ENCODE results near the gene MAP7D3.

DNA sequence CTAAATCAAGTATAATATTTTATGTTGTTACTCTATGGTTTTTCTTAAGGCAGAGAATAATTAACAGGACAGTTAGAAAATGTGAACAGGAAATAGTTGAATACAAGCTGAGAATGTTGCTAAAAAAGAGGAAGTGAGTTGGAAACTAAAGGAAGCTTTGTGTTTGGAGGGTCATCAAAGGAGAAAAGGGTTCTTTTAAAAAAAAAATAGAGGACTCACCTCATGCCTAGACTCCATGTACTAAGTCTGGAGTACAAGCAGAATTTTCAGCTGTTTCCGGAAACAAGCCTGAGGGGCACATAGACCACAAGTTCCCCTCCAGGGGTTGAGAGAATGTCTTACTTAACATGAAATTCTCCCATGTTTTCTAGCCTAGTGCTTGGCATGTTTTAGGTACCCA is 20.1 kb upstream of the MAP7D3 start:
- no peak for TF ChIP-seq RAD21 (IDR thresholded peaks at IDR 0.05; ENCODE audit: low read depth)
- TF ChIP-seq POLR2A (IDR thresholded peaks at IDR 0.05; ENCODE audit: borderline replicate concordance, extremely low read depth, insufficient read depth, insufficient read length) = no peak
- TF ChIP-seq, protein P1, sequence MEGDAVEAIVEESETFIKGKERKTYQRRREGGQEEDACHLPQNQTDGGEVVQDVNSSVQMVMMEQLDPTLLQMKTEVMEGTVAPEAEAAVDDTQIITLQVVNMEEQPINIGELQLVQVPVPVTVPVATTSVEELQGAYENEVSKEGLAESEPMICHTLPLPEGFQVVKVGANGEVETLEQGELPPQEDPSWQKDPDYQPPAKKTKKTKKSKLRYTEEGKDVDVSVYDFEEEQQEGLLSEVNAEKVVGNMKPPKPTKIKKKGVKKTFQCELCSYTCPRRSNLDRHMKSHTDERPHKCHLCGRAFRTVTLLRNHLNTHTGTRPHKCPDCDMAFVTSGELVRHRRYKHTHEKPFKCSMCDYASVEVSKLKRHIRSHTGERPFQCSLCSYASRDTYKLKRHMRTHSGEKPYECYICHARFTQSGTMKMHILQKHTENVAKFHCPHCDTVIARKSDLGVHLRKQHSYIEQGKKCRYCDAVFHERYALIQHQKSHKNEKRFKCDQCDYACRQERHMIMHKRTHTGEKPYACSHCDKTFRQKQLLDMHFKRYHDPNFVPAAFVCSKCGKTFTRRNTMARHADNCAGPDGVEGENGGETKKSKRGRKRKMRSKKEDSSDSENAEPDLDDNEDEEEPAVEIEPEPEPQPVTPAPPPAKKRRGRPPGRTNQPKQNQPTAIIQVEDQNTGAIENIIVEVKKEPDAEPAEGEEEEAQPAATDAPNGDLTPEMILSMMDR (IDR thresholded peaks at IDR 0.05 in 2 of 3, conservative IDR thresholded peaks at IDR 0.05 in 1 of 3; ENCODE audit: borderline replicate concordance in 1 of 3, insufficient read depth in 1 of 3, low read depth in 2 of 3, low read length in 2 of 3) = no peak
- TF ChIP-seq, protein P2, sequence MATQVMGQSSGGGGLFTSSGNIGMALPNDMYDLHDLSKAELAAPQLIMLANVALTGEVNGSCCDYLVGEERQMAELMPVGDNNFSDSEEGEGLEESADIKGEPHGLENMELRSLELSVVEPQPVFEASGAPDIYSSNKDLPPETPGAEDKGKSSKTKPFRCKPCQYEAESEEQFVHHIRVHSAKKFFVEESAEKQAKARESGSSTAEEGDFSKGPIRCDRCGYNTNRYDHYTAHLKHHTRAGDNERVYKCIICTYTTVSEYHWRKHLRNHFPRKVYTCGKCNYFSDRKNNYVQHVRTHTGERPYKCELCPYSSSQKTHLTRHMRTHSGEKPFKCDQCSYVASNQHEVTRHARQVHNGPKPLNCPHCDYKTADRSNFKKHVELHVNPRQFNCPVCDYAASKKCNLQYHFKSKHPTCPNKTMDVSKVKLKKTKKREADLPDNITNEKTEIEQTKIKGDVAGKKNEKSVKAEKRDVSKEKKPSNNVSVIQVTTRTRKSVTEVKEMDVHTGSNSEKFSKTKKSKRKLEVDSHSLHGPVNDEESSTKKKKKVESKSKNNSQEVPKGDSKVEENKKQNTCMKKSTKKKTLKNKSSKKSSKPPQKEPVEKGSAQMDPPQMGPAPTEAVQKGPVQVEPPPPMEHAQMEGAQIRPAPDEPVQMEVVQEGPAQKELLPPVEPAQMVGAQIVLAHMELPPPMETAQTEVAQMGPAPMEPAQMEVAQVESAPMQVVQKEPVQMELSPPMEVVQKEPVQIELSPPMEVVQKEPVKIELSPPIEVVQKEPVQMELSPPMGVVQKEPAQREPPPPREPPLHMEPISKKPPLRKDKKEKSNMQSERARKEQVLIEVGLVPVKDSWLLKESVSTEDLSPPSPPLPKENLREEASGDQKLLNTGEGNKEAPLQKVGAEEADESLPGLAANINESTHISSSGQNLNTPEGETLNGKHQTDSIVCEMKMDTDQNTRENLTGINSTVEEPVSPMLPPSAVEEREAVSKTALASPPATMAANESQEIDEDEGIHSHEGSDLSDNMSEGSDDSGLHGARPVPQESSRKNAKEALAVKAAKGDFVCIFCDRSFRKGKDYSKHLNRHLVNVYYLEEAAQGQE (IDR thresholded peaks at IDR 0.05; ENCODE audit: low read depth) = no peak
- TF ChIP-seq EZH2 (IDR thresholded peaks at IDR 0.05) = no peak
- no peak for TF ChIP-seq ZBTB33 (IDR thresholded peaks at IDR 0.05; ENCODE audit: extremely low read depth, insufficient replicate concordance, low read length)
- TF ChIP-seq ATF3 (IDR thresholded peaks at IDR 0.05) = no peak
- no peak for TF ChIP-seq POLR2AphosphoS5 (IDR thresholded peaks at IDR 0.05; ENCODE audit: low read depth, low read length)
- TF ChIP-seq ZFX (IDR thresholded peaks at IDR 0.05) = no peak
- TF ChIP-seq EZH2phosphoT487 (IDR thresholded peaks at IDR 0.05; ENCODE audit: borderline replicate concordance) = no peak
- TF ChIP-seq, protein P3, sequence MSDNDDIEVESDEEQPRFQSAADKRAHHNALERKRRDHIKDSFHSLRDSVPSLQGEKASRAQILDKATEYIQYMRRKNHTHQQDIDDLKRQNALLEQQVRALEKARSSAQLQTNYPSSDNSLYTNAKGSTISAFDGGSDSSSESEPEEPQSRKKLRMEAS (IDR thresholded peaks at IDR 0.05) = no peak
- TF ChIP-seq SIN3A (IDR thresholded peaks at IDR 0.05; ENCODE audit: low read depth) = no peak

Data from HCT116 (cell line).